AG20443 (cell line): ENCODE data around the gene FAM181A.

Source experiments
- DNase-seq: peaks from one replicate; pipeline ENCODE4 v3.0.0; 2012; ENCODE audit warnings: low spot score, mixed read lengths

Gene FAM181A

GRCh38 chr14:93962701-93963601 is 35.8 kb downstream of the FAM181A start:
- no peak for DNase-seq

GRCh38 chr14:93963692-93964091 is 36.5 kb downstream of the FAM181A start:
- DNase-seq: no peak

- DNase-seq: no peak
Observed at GRCh38 chr14:93964281-93964680, 37.1 kb downstream of the FAM181A start.

GRCh38 chr14:93964820-93965286 is 37.7 kb downstream of the FAM181A start:
- no peak for DNase-seq

GRCh38 chr14:93965287-93965821 is 38.2 kb downstream of the FAM181A start:
- DNase-seq: peak; percentile 87

- DNase-seq: no peak
Observed at GRCh38 chr14:93965946-93966474, 38.9 kb downstream of the FAM181A start.

GRCh38 chr14:93967637-93968250 is 40.6 kb downstream of the FAM181A start:
- DNase-seq: no peak

- no peak for DNase-seq
Observed at GRCh38 chr14:93969082-93969828, 42.1 kb downstream of the FAM181A start.

GRCh38 chr14:93970585-93970964 is 43.4 kb downstream of the FAM181A start:
- no peak for DNase-seq

- peak; percentile 58 for DNase-seq
Observed at GRCh38 chr14:93970965-93971634, 44.0 kb downstream of the FAM181A start.

GRCh38 chr14:93971635-93972027 is 44.5 kb downstream of the FAM181A start:
- DNase-seq: no peak

GRCh38 chr14:93972618-93973205 is 45.6 kb downstream of the FAM181A start:
- DNase-seq: no peak

- DNase-seq: no peak
Observed at GRCh38 chr14:93973607-93974006, 46.5 kb downstream of the FAM181A start.

GRCh38 chr14:93974299-93974698 is 47.2 kb downstream of the FAM181A start:
- no peak for DNase-seq

- DNase-seq: no peak
Observed at GRCh38 chr14:93974833-93975232, 47.7 kb downstream of the FAM181A start.

GRCh38 chr14:93975791-93976476 is 48.8 kb downstream of the FAM181A start:
- DNase-seq: peak; percentile 28

- no peak for DNase-seq
Observed at GRCh38 chr14:93976477-93977057, 49.4 kb downstream of the FAM181A start, which contains the start of gene ASB2. Gene ASB2, minus strand, starts transcription at chr14:93976570. Its CDS starts 12,031 bp downstream, at chr14:93964539.

- no peak for DNase-seq
Observed at GRCh38 chr14:93977171-93977570, 50.0 kb downstream of the FAM181A start.

GRCh38 chr14:93977790-93978581 is 50.8 kb downstream of the FAM181A start:
- no peak for DNase-seq
